ENCODE data around the gene WDR19. TPM values are rescaled to one million over a fixed set of nuclear protein-coding genes. Genes with fewer than 3 reads are reported as not detected.

WDR19 gene
- total RNA-seq: 24.1 and 32.4 TPM in 2 replicates

GRCh38 chr4:39181905-39182638 is at the start of gene WDR19:
Gene WDR19 (plus strand): TSS chr4:39182529. CDS start chr4:39182558, 29 bp downstream.

Other genes with a start within 250 kb of the WDR19 start
- gene TMEM156, start 150.1 kb upstream of the WDR19 start, total RNA-seq: 0.49 TPM in 1 of 2 replicates, not detected in the other
- gene KLHL5, start 120.3 kb upstream of the WDR19 start, total RNA-seq: 26.8 and 31.6 TPM in 2 replicates
- gene RFC1, start 183.8 kb downstream of the WDR19 start, total RNA-seq: 21.5 and 24.7 TPM in 2 replicates
- gene KLB, start 224.4 kb downstream of the WDR19 start, total RNA-seq: 0.05 TPM in 1 of 2 replicates, not detected in the other